Body of pancreas (tissue), 4 donors: ENCODE data around the gene BPHL. TPM values are rescaled to one million over a fixed set of nuclear protein-coding genes. Genes with fewer than 3 reads are reported as not detected.
"Not testable (repeated sequence)": the region's sequence is repeated elsewhere in the genome, so short reads cannot be mapped to it uniquely, and the experiment has no call there.

ENCODE experiments used
- ATAC-seq: fragments of 150-250 bp; one replicate; pipeline ENCODE4 v1.9.1; 2016
- DNase-seq, 4 donors: peaks; one replicate each; pipeline ENCODE4 v3.0.0-alpha.2; 2019
- H3K27ac ChIP-seq, 4 donors: fragments of 200-600 bp; sonication (generic); 1 replicate in 3 of 4; 2 replicates in 1 of 4; pipeline versions ENCODE4 v1.5.1 to v1.6.1; 2016 to 2019; ENCODE audit warnings: mild to moderate bottlenecking in 1 of 4, mixed read lengths in 1 of 4, moderate library complexity in 1 of 4
- H3K27me3 ChIP-seq, 2 donors: fragments of 200-600 bp; sonication (generic); one replicate each; pipeline ENCODE4 v1.6.0; 2016; ENCODE audit warnings: mild to moderate bottlenecking in 1 of 2
- H3K36me3 ChIP-seq, 2 donors: fragments of 200-600 bp; sonication (generic); replicated peaks in 1 of 2; 2 replicates each; pipeline ENCODE4 v1.5.1; 2016; ENCODE audit warnings: low read depth in 2 of 2; ENCODE audit not compliant: insufficient read depth in 1 of 2
- H3K4me1 ChIP-seq: fragments of 200-600 bp; sonication (generic); one replicate; pipeline ENCODE4 v1.6.0; 2016
- H3K4me3 ChIP-seq, 2 donors: fragments of 200-600 bp; sonication (generic); 1 replicate in 1 of 2; 2 replicates in 1 of 2; pipeline ENCODE4 v1.5.1; 2016 to 2019
- H3K9me3 ChIP-seq, 3 donors: fragments of 200-600 bp; sonication (generic); 1 replicate in 2 of 3; 2 replicates in 1 of 3; pipeline ENCODE4 v1.5.1; 2016
- CTCF ChIP-seq, 7 experiments: fragments of 450-650 bp in 4 of 7; fragments of 200-600 bp in 3 of 7; sonication (generic) in 3 of 7; IDR thresholded peaks; one replicate each; pipeline ENCODE4 v1.5.1; 2016 to 2019; ENCODE audit warnings: antibody characterized with exemption in 7 of 7
- POLR2A ChIP-seq, 3 donors: fragments of 450-650 bp; IDR thresholded peaks; one replicate each; pipeline ENCODE4 v1.6.1; 2016; ENCODE audit warnings: antibody characterized with exemption in 3 of 3, mild to moderate bottlenecking in 2 of 3
- WGBS, 2 donors: methylation state at CpG; one replicate each; pipeline ENCODE4 v1.1.5; 2017; 5-methylcytosine and 5-hydroxymethylcytosine counted together
- intact Hi-C: fragments of 100-400 bp; cut with DNase I; formaldehyde crosslinking; loops from one replicate; pipeline ENCODE4 v1.15.1; 2023
- total RNA-seq, 2 donors: library from RNA; depleted of rRNA; stranded (reverse); fragments of >200 nt; gene quantifications; one replicate each; pipeline ENCODE4 v1.1.0, GENCODE V29; 2016

The BPHL gene
- total RNA-seq, 2 donors from 2014 or later: 15.6 to 21.8 TPM

GRCh38 chr6:3152689-3153088, 34.2 kb downstream of the BPHL start:
- Histone ChIP-seq H3K36me3 (no peaks in the 10 kb centered on the region), H3K9me3 (no peaks in the 10 kb centered on the region), H3K27ac (no peak overlapping the region), H3K4me3 (no peak overlapping the region), H3K27me3 (no peaks in the 10 kb centered on the region), H3K4me1 (peaks cover 27% of the 10 kb centered on the region)
- 65 to 74% methylated on average over 3 of the region's 3 CpGs for WGBS, 2 donors
- TF ChIP-seq POLR2A (IDR thresholded peaks at IDR 0.05): no peak
- TF ChIP-seq CTCF (IDR thresholded peaks at IDR 0.05): no peak
- DNase-seq: no peak
- intact Hi-C loops: no loop called here
- no peak for ATAC-seq

GRCh38 chr6:3155416-3155815, 36.9 kb downstream of the BPHL start:
- H3K9me3 ChIP-seq, H3K4me3 ChIP-seq, H3K36me3 ChIP-seq, H3K27me3 ChIP-seq, ATAC-seq, intact Hi-C loops: not testable (repeated sequence)
- Histone ChIP-seq H3K27ac (peak overlapping the region in 2 of 4 donors; percentile 14 to 25), H3K4me1 (peaks cover 41% of the 10 kb centered on the region)
- peak in 2 of 4 donors; percentile 29 to 43 for DNase-seq
- WGBS, 2 donors: 44 to 60% methylated on average over 1 to 6 of the region's 6 CpGs

GRCh38 chr6:3156184-3157130, 37.9 kb downstream of the BPHL start:
- peaks cover 47% of the 10 kb centered on the region for H3K4me1 ChIP-seq
- H3K27me3 ChIP-seq, ATAC-seq, intact Hi-C loops, H3K9me3 ChIP-seq, H3K36me3 ChIP-seq: not testable (repeated sequence)
- WGBS, 2 donors: 9 to 11% methylated on average over 21 to 29 of the region's 32 CpGs
- DNase-seq: peak in 2 of 4 donors; percentile 36 to 48
- peak overlapping the region; percentile 67 to 97 for H3K4me3 ChIP-seq
- peak overlapping the region; percentile 97 to 100 (median 98) for H3K27ac ChIP-seq
- TF ChIP-seq POLR2A (IDR thresholded peaks at IDR 0.05): peak in 1 of 3 donors; percentile 5

- Histone ChIP-seq H3K9me3 (no peaks in the 10 kb centered on the region), H3K36me3 (no peaks in the 10 kb centered on the region), H3K27ac (peak within 1 kb of the TSS; percentile 97 to 100 (median 98)), H3K4me3 (peak within 1 kb of the TSS; percentile 67 to 97), H3K27me3 (no peaks in the 10 kb centered on the region), H3K4me1 (peaks cover 41% of the 10 kb centered on the region)
- 0 to 1% methylated on average over 4 to 76 of the region's 95 CpGs for WGBS, 2 donors
- ATAC-seq (peak; percentile 66), DNase-seq (peak; percentile 83 to 88 (median 87))
- intact Hi-C loops: no loop called here
- TF ChIP-seq POLR2A (IDR thresholded peaks at IDR 0.05): peak; percentile 97 to 99 (median 97)
- peak in 6 of 7 experiments; percentile 24 to 74 (median 41) for TF ChIP-seq CTCF (IDR thresholded peaks at IDR 0.05)
These were observed 38.8 kb downstream of the BPHL start, which contains the start of gene TUBB2A for GRCh38 chr6:3157131-3157933. Gene TUBB2A (minus strand): TSS chr6:3157544. CDS start chr6:3157463, 81 bp downstream.

- Histone ChIP-seq H3K9me3 (no peaks in the 10 kb centered on the region), H3K36me3 (no peaks in the 10 kb centered on the region), H3K4me3 (no peak overlapping the region), H3K27ac (peak overlapping the region; percentile 86 to 97 (median 92)), H3K4me1 (peaks cover 40% of the 10 kb centered on the region), H3K27me3 (no peaks in the 10 kb centered on the region)
- DNase-seq: peak; percentile 88 to 95 (median 93)
- peak; percentile 89 to 95 (median 94) for TF ChIP-seq POLR2A (IDR thresholded peaks at IDR 0.05)
- peak in 1 of 7 experiments; percentile 4 for TF ChIP-seq CTCF (IDR thresholded peaks at IDR 0.05)
- 31 to 35% methylated on average over 28 to 31 of the region's 31 CpGs for WGBS, 2 donors
- ATAC-seq: peak; percentile 70
- intact Hi-C loops: loop anchor here (5.0 to 10.0 kb wide), 2 partner anchors 38 to 95 kb away; partner anchors contain the start of gene PSMG4
These were observed 41.6 kb downstream of the BPHL start for GRCh38 chr6:3159805-3160781.
